Erythroblast (primary cell): ENCODE results near the gene TMEM272.

ENCODE experiments used
- GATA1 ChIP-seq: IDR thresholded peaks from 2 replicates; pipeline ENCODE4 v1.6.1; 2011; ENCODE audit warnings: low read depth, mild to moderate bottlenecking, control low read depth, low read length, moderate library complexity
- POLR2A ChIP-seq: IDR thresholded peaks from 2 replicates; pipeline ENCODE4 v1.6.1; 2011; ENCODE audit warnings: mild to moderate bottlenecking, low read length

DNA sequence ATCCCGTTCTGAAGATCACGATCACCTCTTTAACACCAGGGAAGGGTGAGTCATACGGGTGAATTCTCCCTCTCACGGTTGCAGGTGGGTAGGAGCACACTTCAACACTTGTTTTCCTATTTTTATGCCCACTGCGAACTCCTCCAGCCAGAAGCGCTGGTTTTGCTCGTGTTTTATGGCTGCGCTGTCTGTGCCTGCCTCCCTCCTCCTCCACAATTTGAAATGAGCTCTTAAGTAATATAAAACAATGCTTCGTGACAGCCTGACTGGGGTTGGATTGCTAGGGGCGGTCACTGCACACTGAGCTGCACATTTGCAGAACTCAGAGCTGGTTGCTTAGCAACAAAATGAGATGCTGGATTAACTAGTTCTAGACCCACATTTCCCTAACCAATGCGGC lies 29.7 kb upstream of the TMEM272 start:
- TF ChIP-seq POLR2A (no peak), GATA1 (no peak)
